Measurements from ENCODE around the gene HHATL.
A peak's percentile ranks its signal among the peaks of the same experiment; 100 is the strongest.

HHATL gene

GRCh38 chr3:42658091-42658770 is 44.4 kb downstream of the HHATL start:
- H3K27ac Mint-ChIP-seq, result no peak overlapping the region
- H3K4me3 Mint-ChIP-seq, result no peak overlapping the region
- H3K36me3 Mint-ChIP-seq (ENCODE audit: low read depth), result no peaks in the 10 kb centered on the region
- DNase-seq (ENCODE audit: low spot score), result no peak
- H3K9me3 Mint-ChIP-seq, result no peaks in the 10 kb centered on the region
- peaks cover 4% of the 10 kb centered on the region for H3K4me1 Mint-ChIP-seq (ENCODE audit: low read depth)
- peaks cover 18% of the 10 kb centered on the region for H3K27me3 Mint-ChIP-seq (ENCODE audit: low read depth)

DNA sequence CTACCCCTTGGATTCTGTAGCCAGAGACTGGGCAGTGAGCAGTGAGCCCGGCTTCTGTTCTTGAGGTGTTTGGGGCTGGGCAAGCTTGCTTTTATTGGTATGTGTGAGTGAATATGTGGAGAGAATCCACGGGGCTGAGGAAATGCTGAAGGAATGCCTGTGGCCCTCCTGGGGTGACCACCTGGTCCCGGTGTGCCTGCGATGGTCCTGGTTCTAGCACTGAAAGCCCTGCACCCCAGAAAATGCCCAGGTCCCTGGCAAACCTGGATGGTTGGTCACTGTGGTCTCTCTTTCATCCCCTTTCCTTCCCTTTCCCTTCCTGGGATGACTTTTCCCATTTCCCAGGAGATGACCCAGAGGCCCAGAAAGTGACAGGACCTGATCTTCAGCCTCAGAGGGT is 44.9 kb downstream of the HHATL start:
- Mint-ChIP-seq H3K9me3 (no peaks in the 10 kb centered on the region), H3K36me3 (ENCODE audit: low read depth) (no peaks in the 10 kb centered on the region), H3K4me1 (ENCODE audit: low read depth) (peaks cover 8% of the 10 kb centered on the region), H3K27ac (no peak overlapping the region), H3K4me3 (no peak overlapping the region), H3K27me3 (ENCODE audit: low read depth) (peaks cover 22% of the 10 kb centered on the region)
- no peak for DNase-seq (ENCODE audit: low spot score)

GRCh38 chr3:42656680-42657610 is 45.7 kb downstream of the HHATL start:
- Mint-ChIP-seq H3K4me1 (ENCODE audit: low read depth) (peaks cover 10% of the 10 kb centered on the region), H3K4me3 (no peak overlapping the region), H3K27ac (no peak overlapping the region), H3K36me3 (ENCODE audit: low read depth) (no peaks in the 10 kb centered on the region), H3K9me3 (no peaks in the 10 kb centered on the region), H3K27me3 (ENCODE audit: low read depth) (peaks cover 22% of the 10 kb centered on the region)
- no peak for DNase-seq (ENCODE audit: low spot score)

DNA sequence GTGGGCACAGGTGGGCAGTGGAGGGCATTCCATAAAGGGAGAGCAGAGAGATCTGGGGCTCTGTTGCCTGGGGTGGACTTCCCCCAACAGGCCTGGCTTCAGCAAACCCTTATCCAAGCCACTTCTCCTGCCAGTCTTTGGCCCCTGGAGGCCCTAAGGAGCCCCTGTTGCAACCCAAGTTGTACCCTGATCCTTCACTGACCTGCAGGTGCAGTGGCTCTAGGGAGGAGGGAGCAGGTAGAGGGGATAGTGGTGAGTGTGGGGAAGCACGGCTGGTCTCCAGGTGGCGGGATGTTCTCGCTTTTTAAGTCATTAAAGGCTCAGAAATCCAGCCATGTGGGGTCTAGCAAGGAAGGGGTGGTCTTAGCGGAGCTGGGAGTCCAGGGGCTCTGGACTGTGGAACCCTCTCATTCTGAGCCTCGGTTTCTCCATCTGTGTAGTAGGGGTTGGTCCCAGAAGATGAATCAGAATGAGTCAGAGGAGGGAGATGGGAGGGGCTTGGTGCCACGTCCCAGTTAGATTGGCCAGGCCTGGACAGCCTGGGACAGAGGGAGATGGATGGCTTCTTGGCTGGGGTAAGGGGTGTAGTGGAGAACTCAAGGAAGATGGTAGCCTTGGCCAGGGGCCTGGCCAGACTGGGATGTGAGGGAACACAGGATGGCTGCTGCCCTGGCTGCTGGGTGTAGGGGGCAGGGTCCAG is 46.5 kb downstream of the HHATL start:
- DNase-seq (ENCODE audit: low spot score), result no peak

GRCh38 chr3:42655331-42655888 is 47.2 kb downstream of the HHATL start:
- peaks cover 10% of the 10 kb centered on the region for H3K4me1 Mint-ChIP-seq (ENCODE audit: low read depth)
- H3K27me3 Mint-ChIP-seq (ENCODE audit: low read depth), result peaks cover 22% of the 10 kb centered on the region
- H3K27ac Mint-ChIP-seq, result no peak overlapping the region
- no peaks in the 10 kb centered on the region for H3K9me3 Mint-ChIP-seq
- no peak overlapping the region for H3K4me3 Mint-ChIP-seq
- H3K36me3 Mint-ChIP-seq (ENCODE audit: low read depth), result no peaks in the 10 kb centered on the region
- no peak for DNase-seq (ENCODE audit: low spot score)

More for the DNA sequence above, 46.5 kb downstream of the HHATL start:
- H3K9me3 Mint-ChIP-seq, result no peaks in the 10 kb centered on the region
- no peak overlapping the region for H3K4me3 Mint-ChIP-seq
- no peaks in the 10 kb centered on the region for H3K36me3 Mint-ChIP-seq (ENCODE audit: low read depth)
- peaks cover 10% of the 10 kb centered on the region for H3K4me1 Mint-ChIP-seq (ENCODE audit: low read depth)
- H3K27ac Mint-ChIP-seq, result peak overlapping the region; percentile 36
- H3K27me3 Mint-ChIP-seq (ENCODE audit: low read depth), result peaks cover 22% of the 10 kb centered on the region

GRCh38 chr3:42654331-42655201 is 48.0 kb downstream of the HHATL start:
- Mint-ChIP-seq H3K4me1 (ENCODE audit: low read depth) (peaks cover 10% of the 10 kb centered on the region), H3K9me3 (no peaks in the 10 kb centered on the region), H3K27ac (no peak overlapping the region), H3K27me3 (ENCODE audit: low read depth) (peaks cover 22% of the 10 kb centered on the region), H3K36me3 (ENCODE audit: low read depth) (no peaks in the 10 kb centered on the region), H3K4me3 (peak overlapping the region; percentile 34)
- DNase-seq (ENCODE audit: low spot score), result no peak

- DNase-seq (ENCODE audit: low spot score), result no peak
Observed at GRCh38 chr3:42653560-42654330, 48.9 kb downstream of the HHATL start, which contains the start of gene ZBTB47. Gene ZBTB47 (plus strand): TSS chr3:42653697. CDS start chr3:42658356, 4,659 bp downstream.

GRCh38 chr3:42653303-42653559 is 49.4 kb downstream of the HHATL start:
- Mint-ChIP-seq H3K9me3 (no peaks in the 10 kb centered on the region), H3K27ac (no peak overlapping the region), H3K36me3 (ENCODE audit: low read depth) (peaks cover 5% of the 10 kb centered on the region), H3K4me1 (ENCODE audit: low read depth) (peaks cover 10% of the 10 kb centered on the region), H3K27me3 (ENCODE audit: low read depth) (peaks cover 22% of the 10 kb centered on the region), H3K4me3 (peak overlapping the region; percentile 62)
- no peak for DNase-seq (ENCODE audit: low spot score)

More at GRCh38 chr3:42653560-42654330, 48.9 kb downstream of the HHATL start, which contains the start of gene ZBTB47:
- H3K27ac Mint-ChIP-seq, result no peak within 1 kb of the TSS
- H3K4me3 Mint-ChIP-seq, result peak within 1 kb of the TSS; percentile 81
- peaks cover 22% of the 10 kb centered on the region for H3K27me3 Mint-ChIP-seq (ENCODE audit: low read depth)
- H3K4me1 Mint-ChIP-seq (ENCODE audit: low read depth), result peaks cover 10% of the 10 kb centered on the region
- H3K36me3 Mint-ChIP-seq (ENCODE audit: low read depth), result peaks cover 3% of the 10 kb centered on the region
- no peaks in the 10 kb centered on the region for H3K9me3 Mint-ChIP-seq

GRCh38 chr3:42652611-42653302 is 49.8 kb downstream of the HHATL start:
- H3K27me3 Mint-ChIP-seq (ENCODE audit: low read depth), result peaks cover 22% of the 10 kb centered on the region
- no peak for DNase-seq (ENCODE audit: low spot score)
- no peak overlapping the region for H3K27ac Mint-ChIP-seq
- H3K4me1 Mint-ChIP-seq (ENCODE audit: low read depth), result peaks cover 13% of the 10 kb centered on the region
- H3K36me3 Mint-ChIP-seq (ENCODE audit: low read depth), result peaks cover 8% of the 10 kb centered on the region
- H3K9me3 Mint-ChIP-seq, result no peaks in the 10 kb centered on the region
- peak overlapping the region; percentile 62 for H3K4me3 Mint-ChIP-seq

- Mint-ChIP-seq H3K9me3 (no peaks in the 10 kb centered on the region), H3K27ac (no peak overlapping the region), H3K36me3 (ENCODE audit: low read depth) (peaks cover 11% of the 10 kb centered on the region)
Observed at GRCh38 chr3:42652251-42652610, 50.4 kb downstream of the HHATL start.

DNA sequence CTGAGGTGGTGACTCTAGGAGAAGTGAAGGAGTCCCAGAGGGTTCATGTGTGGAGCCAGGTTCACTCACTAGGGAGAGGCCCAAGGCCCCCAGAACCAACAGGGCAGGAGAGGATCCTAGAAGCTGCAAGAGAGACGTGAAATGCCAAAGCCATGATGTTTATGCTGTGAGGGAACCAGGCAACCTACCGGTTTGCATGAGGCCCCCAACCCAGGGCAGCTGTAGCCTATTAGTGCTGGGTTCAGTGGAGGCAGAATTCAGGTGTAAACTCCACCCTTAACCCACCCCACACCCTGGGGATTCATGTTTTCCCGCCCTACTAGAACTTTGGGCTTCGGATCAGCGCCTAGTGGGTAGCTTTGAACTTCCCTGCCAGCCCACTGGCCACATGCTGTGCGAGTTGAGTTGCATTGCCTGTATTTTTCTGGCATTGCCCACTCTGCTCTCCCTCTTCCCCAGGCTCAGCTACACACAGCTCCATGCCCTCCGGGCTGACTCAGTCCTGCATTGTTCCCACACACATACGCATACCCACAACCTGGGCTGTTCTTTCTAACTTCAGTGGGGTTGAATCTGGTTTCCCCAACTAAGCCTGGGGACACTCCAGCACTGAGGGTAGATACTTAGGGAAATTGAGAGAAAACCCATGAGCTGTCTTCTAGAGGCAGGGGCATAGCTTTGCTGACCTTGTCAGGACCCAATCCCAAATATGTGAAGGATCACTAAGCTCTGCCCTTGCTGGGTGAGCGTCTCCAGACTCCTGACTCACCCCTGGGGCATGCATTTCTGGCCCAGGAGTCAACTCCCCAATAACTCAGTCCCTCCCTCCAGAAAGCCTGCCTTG is 51.1 kb downstream of the HHATL start:
- H3K4me3 Mint-ChIP-seq, result no peak overlapping the region
- no peaks in the 10 kb centered on the region for H3K9me3 Mint-ChIP-seq
- peaks cover 13% of the 10 kb centered on the region for H3K4me1 Mint-ChIP-seq (ENCODE audit: low read depth)
- DNase-seq (ENCODE audit: low spot score), result no peak
- peaks cover 21% of the 10 kb centered on the region for H3K27me3 Mint-ChIP-seq (ENCODE audit: low read depth)
- H3K36me3 Mint-ChIP-seq (ENCODE audit: low read depth), result peaks cover 17% of the 10 kb centered on the region
- no peak overlapping the region for H3K27ac Mint-ChIP-seq

More at GRCh38 chr3:42652251-42652610, 50.4 kb downstream of the HHATL start:
- Mint-ChIP-seq H3K4me3 (no peak overlapping the region), H3K27me3 (ENCODE audit: low read depth) (peaks cover 22% of the 10 kb centered on the region), H3K4me1 (ENCODE audit: low read depth) (peaks cover 13% of the 10 kb centered on the region)
- no peak for DNase-seq (ENCODE audit: low spot score)

Data from T-helper 2 cell treated with Interferon-gamma antibody and Interleukin-4, amounts not matched to agents 5 μg/mL and 100 μg/mL, for 36 hours (primary cell).